GM06990 (cell line): ENCODE results near the gene SEBOX.

Experiments used
- DNase-seq: peaks from one replicate; pipeline ENCODE4 v3.0.0-alpha.2; 2011; ENCODE audit not compliant: insufficient read length; ENCODE audit errors: extremely low read depth
- H3K27me3 ChIP-seq: replicated peaks from 2 replicates; pipeline ENCODE4 v1.6.0; 2011; ENCODE audit warnings: low read length; ENCODE audit not compliant: control insufficient read depth, insufficient read depth
- H3K36me3 ChIP-seq: 2 replicates; pipeline ENCODE4 v1.5.1; 2011; ENCODE audit warnings: low read length; ENCODE audit not compliant: control insufficient read depth, insufficient read depth
- H3K4me3 ChIP-seq: replicated peaks from 2 replicates; pipeline ENCODE4 v1.5.1; 2011; ENCODE audit warnings: low read depth, mild to moderate bottlenecking, control low read depth, low read length
- TF ChIP-seq, protein P1 (sequence below): IDR thresholded peaks from 2 replicates; pipeline ENCODE4 v1.5.1; 2011; ENCODE audit warnings: low read length, control low read depth, mild to moderate bottlenecking, inconsistent platforms; ENCODE audit not compliant: insufficient read depth, poor library complexity, severe bottlenecking

SEBOX gene

GRCh38 chr17:28392491-28392890 lies 27.5 kb upstream of the SEBOX start:
- Histone ChIP-seq H3K4me3 (no peak overlapping the region), H3K27me3 (no peaks in the 10 kb centered on the region), H3K36me3 (peaks cover 18% of the 10 kb centered on the region)
- TF ChIP-seq, protein P1, sequence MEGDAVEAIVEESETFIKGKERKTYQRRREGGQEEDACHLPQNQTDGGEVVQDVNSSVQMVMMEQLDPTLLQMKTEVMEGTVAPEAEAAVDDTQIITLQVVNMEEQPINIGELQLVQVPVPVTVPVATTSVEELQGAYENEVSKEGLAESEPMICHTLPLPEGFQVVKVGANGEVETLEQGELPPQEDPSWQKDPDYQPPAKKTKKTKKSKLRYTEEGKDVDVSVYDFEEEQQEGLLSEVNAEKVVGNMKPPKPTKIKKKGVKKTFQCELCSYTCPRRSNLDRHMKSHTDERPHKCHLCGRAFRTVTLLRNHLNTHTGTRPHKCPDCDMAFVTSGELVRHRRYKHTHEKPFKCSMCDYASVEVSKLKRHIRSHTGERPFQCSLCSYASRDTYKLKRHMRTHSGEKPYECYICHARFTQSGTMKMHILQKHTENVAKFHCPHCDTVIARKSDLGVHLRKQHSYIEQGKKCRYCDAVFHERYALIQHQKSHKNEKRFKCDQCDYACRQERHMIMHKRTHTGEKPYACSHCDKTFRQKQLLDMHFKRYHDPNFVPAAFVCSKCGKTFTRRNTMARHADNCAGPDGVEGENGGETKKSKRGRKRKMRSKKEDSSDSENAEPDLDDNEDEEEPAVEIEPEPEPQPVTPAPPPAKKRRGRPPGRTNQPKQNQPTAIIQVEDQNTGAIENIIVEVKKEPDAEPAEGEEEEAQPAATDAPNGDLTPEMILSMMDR = no peak
- no peak for DNase-seq

DNA sequence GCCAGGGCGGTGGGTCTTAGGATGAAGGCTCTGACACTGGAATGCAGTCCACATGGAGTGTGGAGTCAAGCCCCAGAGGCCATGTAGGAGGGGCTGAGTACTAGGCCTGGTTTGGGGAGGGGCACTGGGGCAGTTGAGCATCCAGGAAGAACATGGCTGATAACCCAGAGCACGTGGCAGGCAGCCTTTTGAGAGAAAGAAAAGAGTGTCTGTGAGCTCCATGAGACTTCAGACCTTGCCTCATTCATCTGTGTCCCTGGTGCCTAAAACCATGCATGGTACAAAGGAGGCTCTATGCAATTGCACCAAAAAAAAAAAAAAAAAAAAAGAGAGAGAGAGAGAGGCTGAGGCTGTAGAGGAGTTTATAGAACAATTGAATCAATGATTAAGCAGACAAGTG lies 26.4 kb upstream of the SEBOX start:
- TF ChIP-seq, protein P1 = no peak
- peaks cover 14% of the 10 kb centered on the region for H3K36me3 ChIP-seq
- DNase-seq = no peak
- H3K27me3 ChIP-seq = no peaks in the 10 kb centered on the region
- no peak overlapping the region for H3K4me3 ChIP-seq

DNA sequence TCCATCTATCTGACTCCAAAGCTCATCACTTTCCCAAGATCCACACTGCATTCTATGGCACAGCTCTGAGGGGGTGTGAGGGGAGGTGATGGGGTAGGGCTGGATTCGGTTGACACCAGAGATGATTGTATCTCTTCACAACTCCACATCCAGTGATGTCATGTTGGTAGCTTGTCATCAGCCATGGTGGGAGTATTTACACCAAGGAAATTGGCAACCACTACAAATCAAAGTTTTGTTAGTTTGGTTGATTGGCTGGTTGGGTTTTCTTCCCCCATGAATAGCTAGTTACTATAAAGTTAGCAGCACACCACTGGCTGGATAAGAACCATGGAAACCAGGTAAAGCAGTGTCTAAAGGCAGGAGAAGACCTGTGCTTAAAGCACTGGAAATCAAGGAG lies 26.0 kb upstream of the SEBOX start:
- TF ChIP-seq, protein P1 = no peak
- no peak for DNase-seq
- Histone ChIP-seq H3K4me3 (no peak overlapping the region), H3K36me3 (peaks cover 10% of the 10 kb centered on the region), H3K27me3 (no peaks in the 10 kb centered on the region)

- H3K36me3 ChIP-seq = peaks cover 8% of the 10 kb centered on the region
- no peak overlapping the region for H3K4me3 ChIP-seq
- H3K27me3 ChIP-seq = no peaks in the 10 kb centered on the region
- TF ChIP-seq, protein P1 = no peak
- DNase-seq = no peak
Observed at GRCh38 chr17:28390563-28390962, 25.6 kb upstream of the SEBOX start.

- Histone ChIP-seq H3K27me3 (no peaks in the 10 kb centered on the region), H3K4me3 (no peak overlapping the region), H3K36me3 (peaks cover 8% of the 10 kb centered on the region)
- TF ChIP-seq, protein P1 = no peak
- DNase-seq = no peak
Observed at GRCh38 chr17:28390141-28390540, 25.1 kb upstream of the SEBOX start.

- peaks cover 7% of the 10 kb centered on the region for H3K36me3 ChIP-seq
- H3K4me3 ChIP-seq = no peak overlapping the region
- no peaks in the 10 kb centered on the region for H3K27me3 ChIP-seq
- TF ChIP-seq, protein P1 = no peak
- no peak for DNase-seq
Observed at GRCh38 chr17:28388106-28388505, 23.1 kb upstream of the SEBOX start.
